Spleen (tissue), 7 donors: ENCODE measurements around the gene PIP5KL1.

Source experiments
- CTCF ChIP-seq, 11 experiments: fragments of 200-600 bp in 7 of 11; fragments of 450-650 bp in 4 of 11; sonication (generic) in 4 of 11; IDR thresholded peaks in 8 of 11; conservative IDR thresholded peaks in 3 of 11; 1 replicate in 7 of 11; 2 replicates in 4 of 11; pipeline versions ENCODE4 v1.4.0 to v1.8.0; 2016 to 2021; ENCODE audit warnings: antibody characterized with exemption in 11 of 11, inconsistent platforms in 4 of 11, mild to moderate bottlenecking in 1 of 11
- POLR2A ChIP-seq, 3 donors: fragments of 450-650 bp; IDR thresholded peaks; one replicate each; pipeline ENCODE4 v1.5.1; 2017; ENCODE audit warnings: antibody characterized with exemption in 3 of 3, mild to moderate bottlenecking in 1 of 3
- donor health status: DM: no; HTN: no; CAD: no; lungs with moderate emphysema.
- donor health status: DM: no; HTN: no; CAD: no.
- donor health status: DM: no; HTN: no; CAD: no.

DNA sequence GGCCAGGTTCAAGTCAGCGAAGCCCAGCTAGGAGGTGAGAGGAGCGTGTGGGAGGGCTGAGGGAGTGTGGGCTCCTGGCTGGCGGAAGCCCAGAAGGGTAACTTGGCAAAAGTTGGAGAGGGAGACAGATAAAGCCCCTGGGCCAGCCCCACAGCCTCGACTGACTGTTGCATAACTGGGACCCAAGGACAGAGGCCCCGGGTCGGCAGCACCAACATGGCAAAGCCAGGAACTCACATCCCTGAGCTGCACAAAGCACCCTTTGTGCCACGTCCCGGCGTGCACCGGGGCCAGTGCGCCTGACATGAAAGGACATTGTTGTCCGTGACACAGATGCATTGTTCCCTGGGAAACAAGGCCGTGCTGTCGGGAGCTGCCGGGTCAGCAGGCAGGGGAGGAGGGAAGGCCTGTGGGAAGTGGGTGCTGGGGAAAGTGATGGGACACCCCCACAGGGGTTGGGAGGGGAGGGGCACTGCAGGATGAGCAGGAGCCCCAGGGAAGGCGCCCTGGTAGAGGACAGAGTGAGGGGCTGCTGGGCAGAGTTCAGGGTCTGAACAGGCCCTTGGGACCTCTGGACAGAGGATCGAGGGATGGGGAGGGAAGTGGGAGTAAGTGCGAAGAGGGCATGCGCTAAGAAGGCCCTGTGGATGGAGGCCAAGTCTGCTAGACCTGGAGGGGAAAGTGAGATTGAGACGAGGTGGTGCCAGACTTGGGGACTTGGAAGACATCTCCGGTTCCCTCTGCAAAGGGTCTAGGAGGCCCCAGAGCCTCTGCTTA lies 20.1 kb upstream of the PIP5KL1 start:
- TF ChIP-seq CTCF (IDR thresholded peaks at IDR 0.05 in 8 of 11, conservative IDR thresholded peaks at IDR 0.05 in 3 of 11): no peak
- TF ChIP-seq POLR2A (IDR thresholded peaks at IDR 0.05): no peak
